GM19468 (cell line): Measurements from ENCODE around the gene PAX9.

Experiments
- ATAC-seq: cut with Tn5 transposase; IDR thresholded peaks from one replicate; pipeline ENCODE4 v1.9.1; 2021; ENCODE audit warnings: mild to moderate bottlenecking, moderate library complexity, moderate number of reproducible peaks; ENCODE audit not compliant: unreplicated experiment; ENCODE audit errors: extremely low read depth

Gene PAX9

GRCh38 chr14:36661506-36662257, at the start of gene PAX9:
Gene PAX9, plus strand, starts transcription at chr14:36661860. Its CDS starts 230 bp downstream, at chr14:36662090.
- peak; percentile 91 for ATAC-seq

DNA sequence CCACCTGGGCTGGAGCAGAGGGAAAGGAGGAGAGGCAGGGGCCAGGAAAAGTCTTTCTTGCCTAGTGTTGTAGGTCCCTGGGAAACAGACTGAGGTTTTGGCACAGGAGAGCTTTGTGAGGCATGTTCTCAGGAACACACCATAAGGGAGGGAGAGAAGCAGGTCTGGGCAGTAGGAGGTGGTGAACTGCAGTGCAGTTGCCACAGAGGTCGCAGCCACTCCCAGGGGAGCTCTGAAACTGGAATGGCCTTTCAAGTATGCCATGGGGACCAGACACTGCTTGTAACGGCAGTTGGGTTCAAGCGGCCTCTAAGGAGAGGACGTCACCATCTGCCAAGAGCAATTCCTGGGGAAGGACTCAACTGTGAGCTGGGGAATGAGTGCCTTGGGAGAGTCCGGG, 43.8 kb upstream of the PAX9 start:
- no peak for ATAC-seq

DNA sequence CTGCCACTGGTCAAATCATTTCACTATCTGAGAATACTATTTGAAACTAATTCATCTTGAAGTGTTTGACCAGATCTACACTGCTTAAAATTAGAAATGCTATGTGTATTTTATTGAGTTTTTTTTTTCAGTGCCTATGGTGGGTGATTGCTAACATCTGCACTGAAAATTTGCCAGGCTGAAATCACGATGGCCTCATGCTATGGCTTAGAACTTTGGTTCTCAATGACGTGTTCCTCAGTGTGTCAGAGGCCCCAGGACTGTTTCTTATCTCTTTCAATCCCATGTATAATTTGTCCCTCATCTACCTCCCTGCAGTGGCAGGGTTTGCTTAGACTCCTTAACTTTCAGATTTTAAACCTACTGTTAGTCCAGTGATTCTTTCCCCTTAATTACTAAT, 43.0 kb upstream of the PAX9 start:
- ATAC-seq, result no peak

DNA sequence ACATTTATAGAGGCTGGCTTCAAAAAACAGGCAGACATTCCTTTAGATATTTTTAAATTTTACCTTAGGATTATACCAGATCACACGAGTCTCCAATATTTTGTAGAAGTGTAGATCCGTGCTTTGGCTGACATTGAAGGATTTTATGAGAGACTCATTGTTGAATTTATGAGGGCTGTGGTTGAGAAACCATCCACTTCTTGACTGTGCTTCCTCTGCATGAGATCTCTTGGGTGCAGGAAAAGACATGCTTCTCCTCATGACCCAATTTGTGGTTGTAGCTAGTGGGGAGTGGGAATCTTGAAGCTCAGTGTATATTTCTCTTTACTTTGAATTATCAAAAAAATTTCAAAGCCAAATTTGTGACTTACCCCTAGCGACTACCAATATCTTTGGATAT, 42.5 kb upstream of the PAX9 start:
- no peak for ATAC-seq

DNA sequence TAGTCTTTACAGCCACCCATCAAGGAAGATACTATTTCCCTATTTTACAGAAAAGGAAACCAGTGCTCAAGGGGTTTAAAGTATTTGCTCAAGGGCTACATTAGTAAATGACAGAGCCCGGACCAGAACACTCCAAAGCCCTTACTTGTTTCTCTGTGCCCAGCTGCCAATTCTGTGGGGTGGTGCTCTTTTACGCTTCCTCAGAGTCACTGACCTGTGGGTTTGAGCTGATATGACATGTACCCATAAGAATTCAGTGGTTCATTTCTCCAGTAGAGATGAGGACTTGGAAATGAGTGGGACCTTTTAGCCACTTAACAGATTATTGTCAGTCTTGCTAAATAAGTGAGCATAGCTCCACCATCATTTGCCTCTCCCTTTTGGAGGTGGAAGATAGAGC, 41.8 kb upstream of the PAX9 start:
- ATAC-seq, result no peak

GRCh38 chr14:36625014-36625413, 36.6 kb upstream of the PAX9 start:
- no peak for ATAC-seq

DNA sequence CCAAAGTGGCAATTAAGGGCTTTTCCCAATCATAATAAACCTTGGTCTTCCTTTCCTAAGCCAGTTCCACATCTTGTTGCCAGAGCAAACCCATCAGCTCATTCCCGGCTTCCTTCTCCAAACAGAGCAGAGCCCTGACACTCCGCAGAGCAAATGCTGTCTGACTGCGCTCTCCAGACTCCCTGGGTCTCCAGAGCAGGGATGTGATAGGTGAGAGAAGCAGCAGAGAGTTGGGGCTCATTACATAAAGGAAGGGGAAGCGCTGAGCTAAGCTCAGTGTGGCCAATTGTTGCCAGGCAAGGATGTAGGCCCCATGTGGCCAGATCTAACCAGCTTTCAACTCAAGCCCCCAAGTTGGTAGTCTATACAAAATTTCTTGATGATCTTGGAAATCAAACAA, 36.2 kb upstream of the PAX9 start:
- ATAC-seq, result no peak

DNA sequence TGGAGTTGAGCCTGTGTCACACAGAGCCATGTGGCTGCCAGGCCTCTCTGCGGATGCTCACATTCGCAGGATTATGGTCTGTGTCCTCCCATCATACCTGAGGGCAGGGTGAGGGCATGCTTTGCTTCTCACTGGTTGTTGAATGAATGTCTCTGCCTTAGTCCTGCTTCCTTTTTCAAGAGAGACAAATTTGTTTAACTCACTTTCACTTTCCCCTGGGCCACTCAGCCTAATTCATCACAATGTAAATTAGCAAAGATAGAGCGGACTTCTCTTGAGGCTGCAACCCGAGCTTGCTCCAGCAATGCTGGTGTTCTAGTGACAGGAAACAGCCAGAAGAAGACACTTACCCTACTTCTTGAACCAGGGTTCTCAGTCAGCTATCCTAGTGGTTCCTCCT, 35.5 kb upstream of the PAX9 start:
- peak; percentile 57 for ATAC-seq

- no peak for ATAC-seq
Measured at GRCh38 chr14:36627981-36628380, 33.7 kb upstream of the PAX9 start.

GRCh38 chr14:36633580-36633979, 28.1 kb upstream of the PAX9 start:
- no peak for ATAC-seq

DNA sequence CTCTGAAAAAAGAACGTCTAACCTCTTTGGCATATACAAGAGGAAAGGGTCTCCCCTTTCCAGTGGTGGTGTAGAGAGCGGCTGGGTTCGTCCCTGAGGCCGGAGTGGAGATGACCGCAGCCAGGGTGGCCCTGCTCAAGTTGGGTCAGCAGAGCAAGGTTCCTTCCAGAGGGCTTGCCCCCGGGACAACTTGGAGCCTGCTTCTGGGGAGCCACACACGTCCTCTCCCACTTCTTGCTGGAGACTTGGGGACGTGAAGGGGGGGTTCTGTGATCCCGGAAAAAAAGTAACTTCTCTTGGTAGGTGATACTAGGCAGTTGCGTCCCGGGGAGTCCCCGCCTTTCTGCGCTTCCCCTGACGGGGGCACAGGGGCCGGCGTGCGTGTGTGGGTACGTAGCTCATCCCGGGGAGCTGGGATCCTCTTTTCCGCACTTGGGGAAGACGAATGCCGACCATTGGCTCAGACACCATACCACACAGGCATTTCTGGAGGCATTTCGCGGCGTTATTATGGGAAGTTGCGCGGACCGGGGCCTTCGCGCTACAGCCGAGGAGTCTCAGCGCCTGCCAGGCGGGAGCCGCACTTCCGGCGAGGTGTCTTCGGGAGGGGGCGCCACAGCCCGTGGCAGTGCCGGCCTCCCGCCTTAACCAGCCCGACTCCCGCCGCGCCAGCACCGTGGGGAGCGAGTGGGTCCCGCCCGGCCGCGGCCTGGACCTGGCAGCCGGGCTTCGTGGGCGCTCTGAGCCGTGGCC, 14.8 kb upstream of the PAX9 start:
- no peak for ATAC-seq

DNA sequence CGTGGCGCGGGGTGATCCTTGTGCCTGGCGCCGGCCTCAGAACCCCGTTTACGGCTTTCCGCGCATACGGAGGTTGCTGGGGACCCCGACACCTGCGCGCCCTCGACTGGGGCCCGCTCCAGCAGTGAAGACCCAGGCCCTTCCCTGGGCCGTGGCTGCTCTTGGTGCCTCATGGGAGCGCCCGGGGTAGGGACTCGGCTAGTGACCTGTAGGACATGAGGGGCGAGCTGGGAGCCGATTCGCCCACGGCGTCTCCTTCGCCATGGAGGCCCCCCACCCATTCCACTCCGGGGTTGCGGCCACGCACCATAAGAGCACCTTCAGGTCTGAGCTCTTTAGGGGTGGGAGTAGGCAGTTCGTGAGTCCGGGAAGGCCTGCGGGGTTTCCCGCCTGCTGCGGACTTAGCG, 14.2 kb upstream of the PAX9 start:
- no peak for ATAC-seq

DNA sequence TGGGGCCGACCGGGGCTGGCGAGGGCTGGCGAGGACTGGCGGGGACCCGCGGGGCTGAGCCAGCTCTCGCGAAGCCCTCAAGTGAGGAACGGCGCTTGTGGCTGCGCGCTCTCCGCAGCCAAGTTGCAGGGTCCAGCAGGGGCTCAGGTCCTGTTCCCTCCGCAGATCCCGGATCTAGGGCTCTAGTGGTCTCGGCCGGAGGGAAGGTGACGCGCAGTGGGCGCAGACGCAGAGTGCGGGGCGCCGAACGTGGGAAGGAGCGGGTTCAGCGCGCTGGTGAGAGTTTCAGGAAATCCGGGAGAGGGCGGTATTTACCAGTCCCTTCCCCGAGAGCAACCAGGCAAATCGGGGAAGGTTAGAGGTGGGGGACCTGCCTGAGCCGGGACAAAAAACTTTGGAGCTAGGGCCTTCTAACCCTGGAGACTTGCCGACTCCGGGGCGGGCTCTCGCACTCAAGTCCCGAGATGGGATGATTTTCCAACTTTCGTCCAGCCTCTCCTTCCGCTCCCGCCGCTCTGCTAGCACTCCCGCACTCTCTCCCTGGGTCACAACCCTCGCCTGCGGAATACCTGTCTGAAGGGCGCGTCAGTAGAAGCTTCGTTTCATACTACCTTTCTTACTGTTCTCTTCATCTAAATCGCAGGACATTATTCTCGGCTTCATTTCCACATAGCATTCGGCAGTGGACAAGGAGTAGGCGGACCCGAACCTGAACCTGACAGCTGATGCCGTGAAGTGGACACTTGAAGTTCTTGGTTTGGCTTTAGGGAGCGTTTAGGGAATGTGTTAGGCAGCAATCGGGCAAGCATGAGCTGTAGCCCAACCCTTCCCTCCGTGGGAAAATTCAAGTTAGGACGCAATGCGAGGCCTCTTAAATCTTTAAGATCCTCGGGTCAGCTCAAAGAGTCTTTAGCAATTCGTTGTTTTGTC, 13.6 kb upstream of the PAX9 start:
- ATAC-seq, result no peak

GRCh38 chr14:36649872-36650650, 11.6 kb upstream of the PAX9 start:
- ATAC-seq, result no peak

DNA sequence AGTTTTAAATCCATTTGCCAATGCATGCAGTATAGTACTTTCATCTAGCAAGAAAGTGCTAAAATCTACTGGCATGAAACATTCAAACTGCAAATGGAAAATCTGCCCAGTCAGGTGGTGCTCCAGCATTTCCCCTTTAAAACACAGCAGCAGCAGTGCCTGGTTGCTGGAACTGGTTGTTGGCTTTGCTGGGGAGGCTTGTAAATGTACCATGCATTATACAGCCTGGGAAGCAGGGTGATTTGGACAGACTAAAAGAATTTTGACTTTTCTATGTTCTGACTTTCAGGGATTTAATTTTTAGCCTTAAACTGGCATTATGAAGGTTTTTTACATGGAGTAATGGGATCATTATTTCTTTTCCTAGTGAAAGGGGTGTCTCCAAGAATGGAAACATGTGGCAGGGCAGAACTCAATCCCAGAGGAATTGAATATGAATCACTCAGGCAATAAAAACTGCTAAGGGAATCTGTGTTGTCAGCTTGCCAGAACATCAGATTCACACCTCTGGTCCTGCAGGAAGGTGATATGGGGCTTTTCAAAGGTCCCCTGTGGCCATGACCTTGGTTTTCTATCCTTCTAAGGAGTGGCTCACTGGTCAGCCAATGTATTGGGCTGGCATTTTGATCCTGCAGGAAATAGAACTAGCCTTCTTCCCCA, 9.0 kb upstream of the PAX9 start:
- no peak for ATAC-seq

DNA sequence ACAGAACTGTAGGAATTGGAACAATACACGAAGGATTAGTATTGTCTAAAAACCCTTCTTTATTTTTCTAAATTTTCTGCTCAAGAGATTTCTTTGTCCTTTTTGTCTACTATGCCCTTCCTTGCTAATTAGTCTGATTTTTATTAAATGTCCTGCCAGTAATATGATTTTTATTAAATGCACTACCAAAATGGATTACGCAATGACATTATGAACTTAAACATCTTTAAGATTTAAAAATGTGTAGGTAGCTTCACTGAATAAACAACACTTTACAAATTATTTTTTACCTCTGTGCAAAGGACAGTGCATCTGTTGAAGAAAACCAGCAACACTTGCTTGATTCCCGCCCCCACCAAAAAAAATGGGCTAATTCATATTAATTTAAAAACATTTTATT, 8.2 kb upstream of the PAX9 start:
- ATAC-seq, result no peak

DNA sequence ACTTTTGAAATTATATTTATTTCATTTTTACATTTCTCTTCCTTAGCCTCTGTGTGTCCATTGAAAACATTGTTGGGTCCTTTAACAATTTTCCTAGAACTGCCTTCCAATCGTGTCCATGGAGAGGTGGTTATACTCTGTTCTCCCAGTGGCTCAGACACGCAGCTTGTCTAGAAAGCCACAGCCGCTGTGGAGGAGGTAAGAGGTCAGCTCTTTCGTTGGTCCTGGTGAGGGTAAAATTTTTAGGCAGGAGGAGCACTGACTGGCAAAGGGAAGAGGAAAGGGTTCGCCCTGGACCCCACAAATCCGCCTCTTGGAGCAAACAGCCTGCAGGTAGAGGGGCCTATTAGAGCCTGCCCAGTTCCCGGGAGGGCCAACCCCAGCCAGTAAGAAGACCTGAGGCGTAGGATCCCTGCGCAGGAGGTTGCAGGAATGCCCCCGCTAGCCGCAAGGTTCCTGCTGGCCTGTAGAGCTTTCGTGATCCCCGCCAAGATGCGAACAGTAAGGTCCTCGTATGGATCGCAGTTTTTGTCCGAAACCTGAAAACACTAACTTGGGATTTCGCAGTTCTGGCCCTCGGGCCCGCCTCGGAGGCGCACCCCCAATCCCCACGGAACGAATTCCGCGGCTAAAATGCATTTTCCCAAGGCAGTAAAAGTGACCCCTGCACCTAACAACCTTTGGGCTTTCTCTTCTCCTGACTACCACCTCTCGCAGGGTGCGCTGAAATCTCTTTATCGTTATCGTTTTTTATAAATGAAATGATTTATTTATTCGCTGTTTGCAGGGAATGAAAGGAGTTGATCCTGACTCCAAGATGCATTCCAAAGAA, 7.5 kb upstream of the PAX9 start:
- ATAC-seq, result no peak

DNA sequence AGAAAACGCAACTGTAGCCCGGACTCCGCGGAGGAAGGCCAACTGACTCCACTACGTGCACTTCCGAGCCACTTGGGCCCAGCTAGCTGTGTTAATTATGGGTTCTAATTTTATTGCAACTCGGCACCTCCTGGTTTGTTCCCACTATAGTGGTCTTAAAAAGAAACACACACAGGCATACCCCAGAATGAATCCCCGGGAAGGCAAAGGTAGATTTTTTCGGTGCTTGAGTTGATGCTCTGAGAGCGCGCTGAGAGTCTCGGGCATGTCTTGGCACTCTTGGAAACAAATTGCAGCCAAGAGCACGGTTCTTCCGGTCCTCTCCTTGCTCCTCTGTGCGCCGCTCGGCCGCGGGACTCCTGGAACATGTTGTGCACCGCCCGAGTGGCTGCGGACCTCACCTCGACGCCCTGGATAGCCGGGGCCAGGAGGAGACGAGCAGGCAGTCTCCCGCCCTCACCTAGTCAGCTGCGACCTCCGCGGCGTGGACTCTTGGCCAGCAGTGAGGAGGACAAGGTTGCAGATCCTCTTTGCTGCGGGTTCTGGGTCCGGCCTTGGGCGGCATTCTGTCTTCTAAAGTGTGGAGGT, 6.8 kb upstream of the PAX9 start:
- ATAC-seq, result no peak
